ENCODE measurements around the gene TRIM47. TPM values are rescaled to one million over a fixed set of nuclear protein-coding genes. Genes with fewer than 3 reads are reported as not detected.

TRIM47 gene
- total and polyA plus RNA-seq, 2 of the 13 experiments (the other 11 are each of a cell fraction or from before 2014, with no cell fraction given): 33.5 to 82.0 TPM

- TF ChIP-seq ZFP91 (CRISPR knock-in tag; IDR thresholded peaks at IDR 0.05; ENCODE audit: borderline replicate concordance) (peak; percentile 98), ZNF558 (CRISPR knock-in tag; IDR thresholded peaks at IDR 0.05; ENCODE audit: borderline replicate concordance) (peak; percentile 74; the same call in 1 of the 2 replicates), POLR2A (IDR thresholded peaks at IDR 0.05; ENCODE audit: insufficient read depth in 1 of 2, low read depth in 2 of 2, low read length in 2 of 2) (peak; percentile 75 to 86), AKAP8 (CRISPR knock-in tag; IDR thresholded peaks at IDR 0.05) (peak; percentile 81), ZBTB49 (CRISPR knock-in tag; IDR thresholded peaks at IDR 0.05; ENCODE audit: borderline replicate concordance) (0 out of 2 replicates have a peak, but pooled peaks have one; percentile 20), U2AF2 (IDR thresholded peaks at IDR 0.05; ENCODE audit: low read depth, low read length) (no peak), SRSF9 (IDR thresholded peaks at IDR 0.05; ENCODE audit: borderline replicate concordance, insufficient read depth, low read depth, low read length, poor library complexity, severe bottlenecking) (no peak), ZNF512B (CRISPR knock-in tag; IDR thresholded peaks at IDR 0.05; ENCODE audit: borderline replicate concordance) (no peak), ZHX1 (CRISPR knock-in tag; IDR thresholded peaks at IDR 0.05; ENCODE audit: low read depth) (peak; percentile 92), ZNF530 (CRISPR knock-in tag; IDR thresholded peaks at IDR 0.05; ENCODE audit: low read depth) (no peak), HCFC1 (IDR thresholded peaks at IDR 0.05; ENCODE audit: low read depth, low read length) (peak; percentile 55), CCDC6 (CRISPR knock-in tag; IDR thresholded peaks at IDR 0.05) (peak; percentile 99), ZNF274 (CRISPR knock-in tag; IDR thresholded peaks at IDR 0.05) (peak; percentile 93), THYN1 (CRISPR knock-in tag; IDR thresholded peaks at IDR 0.05; ENCODE audit: borderline replicate concordance, low read depth) (no peak), TSC22D2 (CRISPR knock-in tag; IDR thresholded peaks at IDR 0.05; ENCODE audit: borderline replicate concordance) (peak; percentile 93), CAMTA2 (CRISPR knock-in tag; IDR thresholded peaks at IDR 0.05; ENCODE audit: borderline replicate concordance) (0 out of 2 replicates have a peak, but pooled peaks have one; percentile 25), TP53 (CRISPR knock-in tag; conservative IDR thresholded peaks at IDR 0.05) (peak; percentile 75; the same call in 1 of the 2 replicates)
These were observed 26.6 kb upstream of the TRIM47 start, which contains the start of gene MRPL38 (continued) for GRCh38 chr17:75904749-75905521.

Data from HepG2 (cell line).